MM.1S (cell line): ENCODE data around the gene MKLN1.

Source experiments
- DNase-seq: peaks from one replicate; pipeline ENCODE4 v3.0.0-alpha.2; 2015
- H2AFZ ChIP-seq: fragments of 300-600 bp; sonication (generic); 2 replicates; pipeline ENCODE4 v1.6.0; 2016; ENCODE audit warnings: antibody characterized with exemption, low read length
- H3F3A ChIP-seq: fragments of 300-600 bp; sonication (generic); 2 replicates; pipeline ENCODE4 v1.6.1; 2016; ENCODE audit warnings: mild to moderate bottlenecking, antibody characterized with exemption, low read length, moderate library complexity, mixed read lengths; ENCODE audit not compliant: insufficient read depth
- H3K27ac ChIP-seq: fragments of 300-600 bp; sonication (generic); 2 replicates; pipeline ENCODE4 v1.5.1; 2016; ENCODE audit warnings: mild to moderate bottlenecking, low read length
- H3K27me3 ChIP-seq: fragments of 300-600 bp; sonication (generic); replicated peaks from 2 replicates; pipeline ENCODE4 v1.6.0; 2016; ENCODE audit warnings: low read length; ENCODE audit not compliant: insufficient read depth
- H3K36me3 ChIP-seq: fragments of 300-600 bp; sonication (generic); replicated peaks from 2 replicates; pipeline ENCODE4 v1.6.1; 2016; ENCODE audit warnings: mild to moderate bottlenecking, low read length, mixed read lengths; ENCODE audit not compliant: insufficient read depth
- H3K4me1 ChIP-seq: fragments of 300-600 bp; sonication (generic); 2 replicates; pipeline ENCODE4 v1.6.1; 2016; ENCODE audit warnings: low read length, mixed read lengths
- H3K4me2 ChIP-seq: fragments of 300-600 bp; sonication (generic); 2 replicates; pipeline ENCODE4 v1.6.0; 2016; ENCODE audit warnings: low read depth, low read length
- H3K4me3 ChIP-seq: fragments of 300-600 bp; sonication (generic); 2 replicates; pipeline ENCODE4 v1.5.1; 2016; ENCODE audit warnings: low read length, mixed read lengths
- H3K79me2 ChIP-seq: fragments of 300-600 bp; sonication (generic); 2 replicates; pipeline ENCODE4 v1.6.1; 2016; ENCODE audit warnings: mixed run types, low read length, mixed read lengths
- H3K9ac ChIP-seq: fragments of 300-600 bp; sonication (generic); 2 replicates; pipeline ENCODE4 v1.6.1; 2016; ENCODE audit warnings: low read length, mixed read lengths
- H3K9me2 ChIP-seq: fragments of 300-600 bp; sonication (generic); replicated peaks from 2 replicates; pipeline ENCODE4 v1.6.1; 2016; ENCODE audit warnings: mild to moderate bottlenecking, low read length, mixed read lengths; ENCODE audit not compliant: insufficient read depth
- H3K9me3 ChIP-seq: fragments of 300-600 bp; sonication (generic); replicated peaks from 2 replicates; pipeline ENCODE4 v1.6.1; 2016; ENCODE audit warnings: mild to moderate bottlenecking, low read length, mixed read lengths; ENCODE audit not compliant: insufficient read depth
- H4K20me1 ChIP-seq: fragments of 300-600 bp; sonication (generic); 2 replicates; pipeline ENCODE4 v1.6.1; 2016; ENCODE audit warnings: mild to moderate bottlenecking, low read length, moderate library complexity, mixed read lengths; ENCODE audit not compliant: insufficient read depth
- EZH2 ChIP-seq: fragments of 300-600 bp; sonication (generic); optimal IDR thresholded peaks from 2 replicates; pipeline ENCODE3; 2017; ENCODE audit warnings: low read depth, mild to moderate bottlenecking, antibody characterized with exemption, low read length, mixed read lengths
- EZH2phosphoT487 ChIP-seq: fragments of 300-600 bp; sonication (generic); IDR thresholded peaks from 2 replicates; pipeline ENCODE4 v1.6.1; 2018; ENCODE audit warnings: antibody characterized with exemption, low read length
- TF ChIP-seq, protein P1 (sequence below): fragments of 300-600 bp; sonication (generic); IDR thresholded peaks from 2 replicates; pipeline ENCODE4 v1.5.1; 2016; ENCODE audit warnings: antibody characterized with exemption, low read length, mixed read lengths

Gene MKLN1

DNA sequence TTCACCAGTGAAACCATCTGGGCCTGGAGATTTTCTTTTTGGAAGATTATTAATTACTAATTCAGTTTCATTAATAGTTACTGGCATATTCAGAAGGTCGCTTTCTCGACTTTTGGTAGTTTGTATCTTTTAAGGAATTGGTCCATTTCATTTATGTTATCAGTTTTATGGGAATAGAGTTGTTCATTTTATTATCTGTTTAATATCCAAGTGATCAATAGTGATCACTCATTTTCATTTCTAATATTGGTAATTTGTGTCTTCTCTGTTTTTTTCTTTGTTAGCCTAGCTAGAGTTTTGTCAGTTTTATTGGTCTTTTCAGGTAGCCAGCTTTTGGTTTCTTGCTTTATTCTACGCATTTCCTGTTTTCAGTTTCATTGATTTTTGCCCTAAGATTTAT is 31.0 kb downstream of the MKLN1 start:
- TF ChIP-seq EZH2phosphoT487 (no peak), EZH2 (no peak)
- TF ChIP-seq, protein P1, sequence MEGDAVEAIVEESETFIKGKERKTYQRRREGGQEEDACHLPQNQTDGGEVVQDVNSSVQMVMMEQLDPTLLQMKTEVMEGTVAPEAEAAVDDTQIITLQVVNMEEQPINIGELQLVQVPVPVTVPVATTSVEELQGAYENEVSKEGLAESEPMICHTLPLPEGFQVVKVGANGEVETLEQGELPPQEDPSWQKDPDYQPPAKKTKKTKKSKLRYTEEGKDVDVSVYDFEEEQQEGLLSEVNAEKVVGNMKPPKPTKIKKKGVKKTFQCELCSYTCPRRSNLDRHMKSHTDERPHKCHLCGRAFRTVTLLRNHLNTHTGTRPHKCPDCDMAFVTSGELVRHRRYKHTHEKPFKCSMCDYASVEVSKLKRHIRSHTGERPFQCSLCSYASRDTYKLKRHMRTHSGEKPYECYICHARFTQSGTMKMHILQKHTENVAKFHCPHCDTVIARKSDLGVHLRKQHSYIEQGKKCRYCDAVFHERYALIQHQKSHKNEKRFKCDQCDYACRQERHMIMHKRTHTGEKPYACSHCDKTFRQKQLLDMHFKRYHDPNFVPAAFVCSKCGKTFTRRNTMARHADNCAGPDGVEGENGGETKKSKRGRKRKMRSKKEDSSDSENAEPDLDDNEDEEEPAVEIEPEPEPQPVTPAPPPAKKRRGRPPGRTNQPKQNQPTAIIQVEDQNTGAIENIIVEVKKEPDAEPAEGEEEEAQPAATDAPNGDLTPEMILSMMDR = no peak
- Histone ChIP-seq H3K9ac (no peak overlapping the region), H3K36me3 (no peaks in the 10 kb centered on the region), H3F3A (no peaks in the 10 kb centered on the region), H3K9me2 (no peaks in the 10 kb centered on the region), H3K4me3 (no peak overlapping the region), H3K9me3 (no peaks in the 10 kb centered on the region), H3K79me2 (peaks cover 98% of the 10 kb centered on the region), H4K20me1 (peaks cover 17% of the 10 kb centered on the region), H3K4me1 (peaks cover 25% of the 10 kb centered on the region), H3K27me3 (no peaks in the 10 kb centered on the region), H3K27ac (peak overlapping the region; percentile 2; the same call in 1 of the 2 replicates), H2AFZ (no peak overlapping the region), H3K4me2 (peak overlapping the region; percentile 37)
- peak; percentile 48 for DNase-seq

DNA sequence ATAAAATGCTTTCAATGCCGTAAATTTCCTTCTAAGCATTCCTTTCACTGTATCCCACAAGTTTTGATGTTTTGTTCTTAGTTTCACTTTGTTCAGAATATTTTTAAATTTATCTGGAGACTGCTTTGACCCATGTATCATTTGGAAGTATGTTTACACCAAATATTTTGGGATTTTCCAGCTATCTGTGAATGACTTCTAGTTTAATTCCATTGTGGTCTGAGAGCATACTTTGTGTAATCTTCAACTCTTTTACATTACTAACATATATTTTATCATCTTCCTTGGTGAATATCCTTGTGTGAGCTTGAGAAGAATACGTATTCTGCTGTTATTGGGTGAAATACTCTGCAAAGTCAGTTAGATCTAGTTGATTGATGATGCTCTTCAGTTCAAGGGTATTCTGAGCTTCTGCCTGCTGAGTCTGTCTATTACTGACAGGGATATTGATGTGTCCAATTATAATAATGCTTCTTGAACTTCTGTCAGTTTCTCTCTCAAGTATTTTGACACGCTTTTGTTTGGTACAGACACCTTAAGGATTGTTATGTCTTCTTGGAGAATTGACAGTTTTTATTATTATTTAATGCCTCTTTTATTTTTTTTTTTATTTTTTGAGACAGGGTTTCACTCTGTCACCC is 31.6 kb downstream of the MKLN1 start:
- H4K20me1 ChIP-seq = peaks cover 22% of the 10 kb centered on the region

DNA sequence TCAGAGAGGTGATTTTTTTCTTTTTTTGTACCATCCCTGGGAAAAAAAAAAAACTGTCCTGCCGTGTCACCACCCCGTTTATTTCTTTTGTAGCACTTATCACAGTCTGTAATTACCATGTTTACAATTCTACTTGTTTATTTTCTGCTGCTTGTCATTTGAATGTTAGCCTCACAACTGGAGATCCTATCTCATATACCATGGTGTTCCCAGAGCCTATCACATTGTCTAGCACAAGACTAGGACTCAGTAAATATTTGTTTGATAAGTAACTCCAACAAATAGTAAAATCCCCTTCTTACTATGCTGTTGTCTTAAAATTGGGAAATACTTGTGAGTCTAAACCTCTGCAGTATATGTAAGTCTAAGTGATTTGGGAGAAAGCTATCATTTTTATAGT is 36.0 kb downstream of the MKLN1 start:
- Histone ChIP-seq H3K79me2 (peaks cover 98% of the 10 kb centered on the region), H3K4me1 (peaks cover 15% of the 10 kb centered on the region), H3K27ac (no peak overlapping the region), H3K4me3 (no peak overlapping the region), H3K36me3 (no peaks in the 10 kb centered on the region), H2AFZ (no peak overlapping the region), H3K4me2 (no peak overlapping the region), H3K9ac (no peak overlapping the region), H3F3A (no peaks in the 10 kb centered on the region), H3K9me3 (no peaks in the 10 kb centered on the region), H4K20me1 (peaks cover 35% of the 10 kb centered on the region), H3K9me2 (no peaks in the 10 kb centered on the region), H3K27me3 (no peaks in the 10 kb centered on the region)
- TF ChIP-seq EZH2phosphoT487 (no peak), EZH2 (no peak)
- TF ChIP-seq, protein P1 = no peak
- no peak for DNase-seq

More for the DNA sequence above, 31.6 kb downstream of the MKLN1 start:
- Histone ChIP-seq H3K9me2 (no peaks in the 10 kb centered on the region), H3K4me3 (no peak overlapping the region; the same call in 1 of the 2 replicates), H3K27me3 (no peaks in the 10 kb centered on the region), H3K79me2 (peaks cover 98% of the 10 kb centered on the region), H3F3A (no peaks in the 10 kb centered on the region), H3K4me1 (peaks cover 25% of the 10 kb centered on the region), H3K4me2 (peak overlapping the region; percentile 37), H3K36me3 (no peaks in the 10 kb centered on the region), H2AFZ (no peak overlapping the region), H3K9me3 (no peaks in the 10 kb centered on the region), H3K9ac (no peak overlapping the region), H3K27ac (no peak overlapping the region; the same call in 1 of the 2 replicates)
- TF ChIP-seq EZH2 (no peak), EZH2phosphoT487 (no peak)
- TF ChIP-seq, protein P1 = no peak
- no peak for DNase-seq
